IPS DF 4.7 (cell line): ENCODE data around the gene RAB5IF.
"Not testable (repeated sequence)": the region's sequence is repeated elsewhere in the genome, so short reads cannot be mapped to it uniquely, and the experiment has no call there.

Experiments
- DNase-seq: peaks from one replicate; pipeline ENCODE4 v3.0.0-alpha.2; 2013; ENCODE audit warnings: low spot score; ENCODE audit errors: extremely low read depth

The RAB5IF gene

GRCh38 chr20:36585410-36586125 lies 20.0 kb upstream of the RAB5IF start:
- no peak for DNase-seq

GRCh38 chr20:36587388-36588070 lies 18.1 kb upstream of the RAB5IF start:
- no peak for DNase-seq

GRCh38 chr20:36591281-36591680 lies 14.3 kb upstream of the RAB5IF start:
- DNase-seq = no peak

- no peak for DNase-seq
Measured at GRCh38 chr20:36591854-36592641, 13.5 kb upstream of the RAB5IF start.

- DNase-seq = no peak
Measured at GRCh38 chr20:36593347-36593929, 12.1 kb upstream of the RAB5IF start.

GRCh38 chr20:36599912-36600345 lies 5.7 kb upstream of the RAB5IF start:
- no peak for DNase-seq

- DNase-seq = no peak
Measured at GRCh38 chr20:36601540-36601939, 4.0 kb upstream of the RAB5IF start.

- DNase-seq = no peak
Measured at GRCh38 chr20:36604952-36605398, 604 bp upstream of the RAB5IF start.

- DNase-seq = no peak
Measured at GRCh38 chr20:36606158-36607066, 833 bp downstream of the RAB5IF start.

GRCh38 chr20:36607586-36608387 lies 2.2 kb downstream of the RAB5IF start:
- no peak for DNase-seq

- DNase-seq = not testable (repeated sequence)
Measured at GRCh38 chr20:36608388-36608728, 2.8 kb downstream of the RAB5IF start.

- DNase-seq = no peak
Measured at GRCh38 chr20:36611625-36612024, 6.0 kb downstream of the RAB5IF start.

- DNase-seq = no peak
Measured at GRCh38 chr20:36613974-36614373, 8.4 kb downstream of the RAB5IF start.

- DNase-seq = no peak
Measured at GRCh38 chr20:36614781-36615557, 9.4 kb downstream of the RAB5IF start.

- DNase-seq = no peak
Measured at GRCh38 chr20:36620917-36621316, 15.3 kb downstream of the RAB5IF start.

- DNase-seq = no peak
Measured at GRCh38 chr20:36623444-36623843, 17.9 kb downstream of the RAB5IF start.

- DNase-seq = no peak
Measured at GRCh38 chr20:36624068-36624943, 18.7 kb downstream of the RAB5IF start.

GRCh38 chr20:36624944-36625324 lies 19.4 kb downstream of the RAB5IF start:
- DNase-seq = no peak
